Smooth muscle cell of the brain vasculature (primary cell): ENCODE measurements around the gene ASTN1.

Experiments used
- DNase-seq: peaks from one replicate; pipeline ENCODE4 v3.0.0-alpha.2; 2012; ENCODE audit warnings: low read depth, low spot score

ASTN1 gene

GRCh38 chr1:176931526-176931925 lies 233.0 kb downstream of the ASTN1 start:
- no peak for DNase-seq

GRCh38 chr1:176926330-176927086 lies 238.0 kb downstream of the ASTN1 start:
- no peak for DNase-seq

GRCh38 chr1:176925223-176925622 lies 239.3 kb downstream of the ASTN1 start:
- DNase-seq: no peak

GRCh38 chr1:176923283-176923682 lies 241.2 kb downstream of the ASTN1 start:
- DNase-seq: no peak

GRCh38 chr1:176919386-176920378 lies 244.8 kb downstream of the ASTN1 start:
- no peak for DNase-seq

GRCh38 chr1:176905648-176906047 lies 258.9 kb downstream of the ASTN1 start:
- DNase-seq: no peak

- no peak for DNase-seq
These were observed 260.3 kb downstream of the ASTN1 start for GRCh38 chr1:176904057-176904751.

GRCh38 chr1:176903474-176903873 lies 261.0 kb downstream of the ASTN1 start:
- no peak for DNase-seq

GRCh38 chr1:176899321-176899720 lies 265.2 kb downstream of the ASTN1 start:
- no peak for DNase-seq

GRCh38 chr1:176897350-176898236 lies 266.9 kb downstream of the ASTN1 start:
- peak; percentile 18 for DNase-seq

- no peak for DNase-seq
These were observed 268.3 kb downstream of the ASTN1 start for GRCh38 chr1:176896216-176896615.

- no peak for DNase-seq
These were observed 270.1 kb downstream of the ASTN1 start for GRCh38 chr1:176894450-176894849.

GRCh38 chr1:176893625-176894352 lies 270.7 kb downstream of the ASTN1 start:
- no peak for DNase-seq

- DNase-seq: no peak
These were observed 276.0 kb downstream of the ASTN1 start for GRCh38 chr1:176888471-176889032.

- DNase-seq: no peak
These were observed 278.8 kb downstream of the ASTN1 start for GRCh38 chr1:176885751-176886150.

- no peak for DNase-seq
These were observed 279.2 kb downstream of the ASTN1 start for GRCh38 chr1:176885341-176885740.

- no peak for DNase-seq
These were observed 279.6 kb downstream of the ASTN1 start for GRCh38 chr1:176884911-176885310.

- DNase-seq: no peak
These were observed 280.2 kb downstream of the ASTN1 start for GRCh38 chr1:176884286-176884685.

GRCh38 chr1:176880955-176881595 lies 283.4 kb downstream of the ASTN1 start:
- peak; percentile 18 for DNase-seq
